HCT116 (cell line): ENCODE measurements around the gene SUPT16H. TPM values are rescaled to one million over a fixed set of nuclear protein-coding genes. Genes with fewer than 3 reads are reported as not detected.

ENCODE experiments used
- ATAC-seq: fragments of 200-7000 bp; cut with Tn5 transposase; 2 replicates; pipeline ENCODE4 v1.9.1; 2020; ENCODE audit warnings: mild to moderate bottlenecking, moderate library complexity
- BruUV-seq: library from RNA; stranded (reverse); fragments of 400-500 nt; replicated peaks from 2 replicates; lab custom pipeline; 2021; lab: Mats Ljungman, UMichigan
- CTCF ChIA-PET: fragments of 300-600 bp; sonication (Branson Sonifier 250); formaldehyde crosslinking; loops from one replicate; lab custom pipeline; 2021; ENCODE audit warnings: antibody characterized with exemption; lab: Charles Lee
- POLR2A ChIA-PET: fragments of 300-600, 350-600 bp; sonication (Branson Sonifier 250); formaldehyde crosslinking; loops from one replicate; lab custom pipeline; 2021; ENCODE audit warnings: antibody characterized with exemption; lab: Charles Lee
- RAD21 ChIA-PET, 2 experiments: fragments of 300-600 bp; sonication (Branson Sonifier 250); formaldehyde crosslinking; loops; one replicate each; lab custom pipeline; 2023; ENCODE audit warnings: low total read pairs in 2 of 2; ENCODE audit not compliant: uncharacterized antibody in 2 of 2, unreplicated experiment in 2 of 2, low non-redundant PET in 1 of 2; lab: Charles Lee
- DNase-seq: peaks from one replicate; pipeline ENCODE4 v3.0.0-alpha.2; 2010; ENCODE audit warnings: low read depth, low spot score
- H2AFZ ChIP-seq: fragments of 200-600 bp; shearing (Covaris generic), sonication (generic); 2 replicates; pipeline ENCODE4 v1.6.1; 2017; ENCODE audit warnings: low read depth, mixed run types, mixed read lengths, antibody characterized with exemption, low read length; ENCODE audit not compliant: poor library complexity, severe bottlenecking
- H3K27ac ChIP-seq: 2 replicates; pipeline ENCODE4 v1.5.1; 2012; ENCODE audit warnings: low read depth, low read length
- H3K27me3 ChIP-seq: fragments of 200-600 bp; sonication (generic); 2 replicates; pipeline ENCODE4 v1.6.1; 2016; ENCODE audit warnings: mixed run types, low read length, mixed read lengths; ENCODE audit not compliant: insufficient read depth
- H3K36me3 ChIP-seq, 2 experiments: fragments of 200-500 bp in 1 of 2; fragments of 200-600 bp in 1 of 2; sonication (Bioruptor generic) in 1 of 2; sonication (generic) in 1 of 2; 2 replicates each; pipeline versions ENCODE4 v1.5.1 to v1.6.1; 2014 to 2016; ENCODE audit warnings: low read length in 2 of 2, inconsistent platforms in 1 of 2, mixed read lengths in 1 of 2, mixed run types in 1 of 2; ENCODE audit not compliant: insufficient read depth in 2 of 2, control insufficient read depth in 1 of 2
- H3K4me1 ChIP-seq, 2 experiments: fragments of 200-600 bp in 1 of 2; sonication (generic) in 1 of 2; 2 replicates each; pipeline versions ENCODE4 v1.5.1 to v1.6.1; 2012 to 2017; ENCODE audit warnings: low read length in 2 of 2, inconsistent platforms in 1 of 2, mild to moderate bottlenecking in 1 of 2, mixed read lengths in 1 of 2, mixed run types in 1 of 2, moderate library complexity in 1 of 2; ENCODE audit not compliant: insufficient read depth in 2 of 2, control insufficient read depth in 1 of 2
- H3K4me2 ChIP-seq: fragments of 200-600 bp; sonication (generic); 2 replicates; pipeline ENCODE4 v1.6.1; 2017; ENCODE audit warnings: mixed run types, low read length, mixed read lengths
- H3K4me3 ChIP-seq, 2 experiments: fragments of 200-600 bp in 1 of 2; sonication (generic) in 1 of 2; replicated peaks in 1 of 2; 2 replicates each; pipeline ENCODE4 v1.5.1; 2011 to 2016; ENCODE audit warnings: low read length in 2 of 2, control low read depth in 1 of 2, low read depth in 1 of 2, mild to moderate bottlenecking in 1 of 2, mixed read lengths in 1 of 2, mixed run types in 1 of 2
- H3K79me2 ChIP-seq: fragments of 200-600 bp; sonication (generic); 2 replicates; pipeline ENCODE4 v1.6.1; 2017; ENCODE audit warnings: mild to moderate bottlenecking, mixed run types, low read length, moderate library complexity, mixed read lengths; ENCODE audit not compliant: insufficient read depth
- H3K9ac ChIP-seq: fragments of 200-600 bp; sonication (generic); 2 replicates; pipeline ENCODE4 v1.6.1; 2016; ENCODE audit warnings: low read length, mixed read lengths
- H3K9me2 ChIP-seq: fragments of 200-600 bp; sonication (generic), shearing (Covaris generic); 2 replicates; pipeline ENCODE4 v1.6.1; 2017; ENCODE audit warnings: mixed run types, mild to moderate bottlenecking, moderate library complexity; ENCODE audit not compliant: insufficient read depth
- H3K9me3 ChIP-seq, 2 experiments: fragments of 200-500 bp in 1 of 2; fragments of 200-600 bp in 1 of 2; sonication (Bioruptor generic) in 1 of 2; sonication (generic) in 1 of 2; 2 replicates each; pipeline ENCODE4 v1.6.1; 2014 to 2017; ENCODE audit warnings: low read length in 2 of 2, mixed read lengths in 2 of 2, inconsistent platforms in 1 of 2, low read depth in 1 of 2, mild to moderate bottlenecking in 1 of 2, mixed run types in 1 of 2, moderate library complexity in 1 of 2; ENCODE audit not compliant: control insufficient read depth in 1 of 2, insufficient read depth in 1 of 2
- H4K20me1 ChIP-seq: fragments of 200-600 bp; sonication (generic), shearing (Covaris generic); 2 replicates; pipeline ENCODE4 v1.6.1; 2017; ENCODE audit warnings: mixed run types, mild to moderate bottlenecking, moderate library complexity; ENCODE audit not compliant: insufficient read depth
- EGR1 ChIP-seq: IDR thresholded peaks from 2 replicates; pipeline ENCODE4 v1.6.1; 2012; ENCODE audit warnings: low read depth
- ELF1 ChIP-seq: IDR thresholded peaks from 2 replicates; pipeline ENCODE4 v1.6.1; 2012; ENCODE audit warnings: low read depth, borderline replicate concordance
- EZH2 ChIP-seq: fragments of 200-600 bp; sonication (generic); IDR thresholded peaks from 2 replicates; pipeline ENCODE4 v1.6.1; 2017; ENCODE audit warnings: antibody characterized with exemption, mixed run types
- EZH2phosphoT487 ChIP-seq: fragments of 200-600 bp; IDR thresholded peaks from 2 replicates; pipeline ENCODE4 v1.6.1; 2018; ENCODE audit warnings: antibody characterized with exemption, borderline replicate concordance
- FOSL1 ChIP-seq: IDR thresholded peaks from 2 replicates; pipeline ENCODE4 v1.6.1; 2012; ENCODE audit warnings: low read depth
- MAX ChIP-seq: IDR thresholded peaks from 2 replicates; pipeline ENCODE4 v1.6.1; 2012
- POLR2A ChIP-seq: IDR thresholded peaks from 2 replicates; pipeline ENCODE4 v1.7.0; 2011; ENCODE audit warnings: borderline replicate concordance; ENCODE audit not compliant: insufficient read depth, insufficient read length; ENCODE audit errors: extremely low read depth
- POLR2AphosphoS5 ChIP-seq: IDR thresholded peaks from 2 replicates; pipeline ENCODE4 v1.6.1; 2011; ENCODE audit warnings: mild to moderate bottlenecking, low read depth, low read length, moderate library complexity
- SIN3A ChIP-seq: IDR thresholded peaks from 2 replicates; pipeline ENCODE4 v1.6.1; 2012; ENCODE audit warnings: low read depth
- SP1 ChIP-seq: IDR thresholded peaks from 2 replicates; pipeline ENCODE4 v1.6.1; 2012; ENCODE audit warnings: low read depth
- SRF ChIP-seq: IDR thresholded peaks from 2 replicates; pipeline ENCODE4 v1.6.1; 2012; ENCODE audit warnings: low read depth
- YY1 ChIP-seq: IDR thresholded peaks from 2 replicates; pipeline ENCODE4 v1.6.1; 2011; ENCODE audit warnings: low read length, low read depth, moderate library complexity, mild to moderate bottlenecking; ENCODE audit not compliant: insufficient replicate concordance; ENCODE audit errors: extremely low read depth
- ZFX ChIP-seq: fragments of 450-650 bp; IDR thresholded peaks from 2 replicates; pipeline ENCODE4 v1.6.1; 2017
- ZNF274 ChIP-seq: fragments of 200-500 bp; sonication (Bioruptor generic); IDR thresholded peaks from 2 replicates; pipeline ENCODE4 v1.6.1; 2014; ENCODE audit warnings: mild to moderate bottlenecking, low read depth, low read length, inconsistent platforms
- intact Hi-C: fragments of 100-400 bp; cut with micrococcal nuclease; formaldehyde crosslinking; loops from 2 replicates; pipeline ENCODE4 v1.10.0; 2022
- total RNA-seq: library from RNA; stranded (reverse); gene quantifications from one replicate; pipeline ENCODE4 v1.2.1, GENCODE V29; 2021; ENCODE audit not compliant: unreplicated experiment
- TF ChIP-seq, protein P1 (sequence below): IDR thresholded peaks from 2 replicates; pipeline ENCODE4 v1.6.1; 2012; ENCODE audit warnings: low read depth

The SUPT16H gene
- total RNA-seq, 1 experiment from 2014 or later, result 154 TPM

- H3K9me3 ChIP-seq, result no peaks in the 10 kb centered on the region
- H3K4me1 ChIP-seq, result no peaks in the 10 kb centered on the region
- TF ChIP-seq SIN3A (no peak), YY1 (no peak), ZFX (no peak), FOSL1 (no peak)
- TF ChIP-seq, protein P1, sequence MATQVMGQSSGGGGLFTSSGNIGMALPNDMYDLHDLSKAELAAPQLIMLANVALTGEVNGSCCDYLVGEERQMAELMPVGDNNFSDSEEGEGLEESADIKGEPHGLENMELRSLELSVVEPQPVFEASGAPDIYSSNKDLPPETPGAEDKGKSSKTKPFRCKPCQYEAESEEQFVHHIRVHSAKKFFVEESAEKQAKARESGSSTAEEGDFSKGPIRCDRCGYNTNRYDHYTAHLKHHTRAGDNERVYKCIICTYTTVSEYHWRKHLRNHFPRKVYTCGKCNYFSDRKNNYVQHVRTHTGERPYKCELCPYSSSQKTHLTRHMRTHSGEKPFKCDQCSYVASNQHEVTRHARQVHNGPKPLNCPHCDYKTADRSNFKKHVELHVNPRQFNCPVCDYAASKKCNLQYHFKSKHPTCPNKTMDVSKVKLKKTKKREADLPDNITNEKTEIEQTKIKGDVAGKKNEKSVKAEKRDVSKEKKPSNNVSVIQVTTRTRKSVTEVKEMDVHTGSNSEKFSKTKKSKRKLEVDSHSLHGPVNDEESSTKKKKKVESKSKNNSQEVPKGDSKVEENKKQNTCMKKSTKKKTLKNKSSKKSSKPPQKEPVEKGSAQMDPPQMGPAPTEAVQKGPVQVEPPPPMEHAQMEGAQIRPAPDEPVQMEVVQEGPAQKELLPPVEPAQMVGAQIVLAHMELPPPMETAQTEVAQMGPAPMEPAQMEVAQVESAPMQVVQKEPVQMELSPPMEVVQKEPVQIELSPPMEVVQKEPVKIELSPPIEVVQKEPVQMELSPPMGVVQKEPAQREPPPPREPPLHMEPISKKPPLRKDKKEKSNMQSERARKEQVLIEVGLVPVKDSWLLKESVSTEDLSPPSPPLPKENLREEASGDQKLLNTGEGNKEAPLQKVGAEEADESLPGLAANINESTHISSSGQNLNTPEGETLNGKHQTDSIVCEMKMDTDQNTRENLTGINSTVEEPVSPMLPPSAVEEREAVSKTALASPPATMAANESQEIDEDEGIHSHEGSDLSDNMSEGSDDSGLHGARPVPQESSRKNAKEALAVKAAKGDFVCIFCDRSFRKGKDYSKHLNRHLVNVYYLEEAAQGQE, result no peak
- TF ChIP-seq, all 23 proteins: peak for 0
- Histone ChIP-seq H3K36me3 (peaks cover 7 to 9% of the 10 kb centered on the region in 2 experiments; a peak in 3 of 4 replicates), H3K4me3 (no peak overlapping the region), H3K27me3 (no peaks in the 10 kb centered on the region), H3K4me2 (no peak overlapping the region), H3K9me2 (no peaks in the 10 kb centered on the region), H3K27ac (no peak overlapping the region), H3K79me2 (no peaks in the 10 kb centered on the region), H3K9ac (no peak overlapping the region), H4K20me1 (peaks cover 3% of the 10 kb centered on the region; the same call in 1 of the 2 replicates), H2AFZ (no peak overlapping the region)
- intact Hi-C loops, result no loop called here
- no TSS peak for BruUV-seq
- CTCF ChIA-PET, result no interaction called here
- ATAC-seq (no peak), DNase-seq (no peak)
- RAD21 ChIA-PET, result no interaction called here
- POLR2A ChIA-PET, result no interaction called here
These were observed 36.6 kb downstream of the SUPT16H start for GRCh38 chr14:21347201-21347600.

GRCh38 chr14:21346532-21347135 lies 37.2 kb downstream of the SUPT16H start:
- ChIA-PET RAD21 (no interaction called here), CTCF (no interaction called here), POLR2A (no interaction called here)
- Histone ChIP-seq H3K9me3 (no peaks in the 10 kb centered on the region), H3K4me3 (no peak overlapping the region), H2AFZ (no peak overlapping the region), H3K27me3 (no peaks in the 10 kb centered on the region), H3K79me2 (no peaks in the 10 kb centered on the region), H3K4me1 (no peaks in the 10 kb centered on the region), H4K20me1 (peaks cover 3% of the 10 kb centered on the region; the same call in 1 of the 2 replicates), H3K4me2 (no peak overlapping the region), H3K36me3 (peaks cover 4 to 5% of the 10 kb centered on the region in 2 experiments; a peak in 1 of 4 replicates), H3K27ac (no peak overlapping the region), H3K9me2 (no peaks in the 10 kb centered on the region), H3K9ac (no peak overlapping the region)
- TF ChIP-seq POLR2A (no peak), SP1 (no peak), ZNF274 (no peak), ZFX (no peak), ELF1 (no peak), EZH2 (no peak), MAX (no peak), SRF (no peak), EZH2phosphoT487 (no peak), SIN3A (no peak), EGR1 (no peak), FOSL1 (no peak), YY1 (no peak), POLR2AphosphoS5 (no peak)
- intact Hi-C loops, result no loop called here
- DNase-seq (no peak), ATAC-seq (no peak)
- BruUV-seq, result no TSS peak
